Thyroid gland (tissue), 4 donors: ENCODE measurements around the gene NR3C2.

Source experiments
- POLR2A ChIP-seq, 2 donors: fragments of 450-650 bp; IDR thresholded peaks; one replicate each; pipeline ENCODE4 v1.6.1; 2017; ENCODE audit warnings: antibody characterized with exemption in 2 of 2, mild to moderate bottlenecking in 2 of 2, moderate library complexity in 1 of 2
- TF ChIP-seq, protein P1 (sequence below), 6 experiments: fragments of 200-600 bp in 3 of 6; fragments of 450-650 bp in 3 of 6; sonication (generic) in 3 of 6; IDR thresholded peaks; one replicate each; pipeline ENCODE4 v1.5.1; 2016 to 2019; ENCODE audit warnings: antibody characterized with exemption in 6 of 6, mild to moderate bottlenecking in 2 of 6, inconsistent platforms in 1 of 6, moderate library complexity in 1 of 6

DNA sequence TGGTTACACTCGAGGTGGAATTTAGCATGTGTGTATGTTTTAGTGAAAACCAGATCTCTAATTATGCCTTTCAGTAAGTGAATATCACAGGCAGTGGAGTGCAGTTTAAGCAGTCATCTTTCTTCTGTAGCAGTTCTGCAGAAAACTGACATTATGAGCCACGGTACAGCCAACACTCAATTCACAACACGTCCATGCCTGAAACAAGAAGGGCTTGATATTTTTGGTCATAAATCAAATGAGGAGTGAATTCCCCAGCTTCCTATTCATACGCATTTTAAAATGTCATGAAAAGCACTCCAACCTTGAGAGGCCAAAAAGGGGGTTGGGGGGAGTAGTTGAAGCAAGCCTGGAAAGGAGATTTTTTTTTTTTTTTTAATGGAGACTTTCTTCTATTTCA is 393.6 kb downstream of the NR3C2 start:
- TF ChIP-seq, protein P1, sequence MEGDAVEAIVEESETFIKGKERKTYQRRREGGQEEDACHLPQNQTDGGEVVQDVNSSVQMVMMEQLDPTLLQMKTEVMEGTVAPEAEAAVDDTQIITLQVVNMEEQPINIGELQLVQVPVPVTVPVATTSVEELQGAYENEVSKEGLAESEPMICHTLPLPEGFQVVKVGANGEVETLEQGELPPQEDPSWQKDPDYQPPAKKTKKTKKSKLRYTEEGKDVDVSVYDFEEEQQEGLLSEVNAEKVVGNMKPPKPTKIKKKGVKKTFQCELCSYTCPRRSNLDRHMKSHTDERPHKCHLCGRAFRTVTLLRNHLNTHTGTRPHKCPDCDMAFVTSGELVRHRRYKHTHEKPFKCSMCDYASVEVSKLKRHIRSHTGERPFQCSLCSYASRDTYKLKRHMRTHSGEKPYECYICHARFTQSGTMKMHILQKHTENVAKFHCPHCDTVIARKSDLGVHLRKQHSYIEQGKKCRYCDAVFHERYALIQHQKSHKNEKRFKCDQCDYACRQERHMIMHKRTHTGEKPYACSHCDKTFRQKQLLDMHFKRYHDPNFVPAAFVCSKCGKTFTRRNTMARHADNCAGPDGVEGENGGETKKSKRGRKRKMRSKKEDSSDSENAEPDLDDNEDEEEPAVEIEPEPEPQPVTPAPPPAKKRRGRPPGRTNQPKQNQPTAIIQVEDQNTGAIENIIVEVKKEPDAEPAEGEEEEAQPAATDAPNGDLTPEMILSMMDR (IDR thresholded peaks at IDR 0.05) = no peak
- no peak for TF ChIP-seq POLR2A (IDR thresholded peaks at IDR 0.05)
